NT2/D1 (cell line): Measurements from ENCODE around the gene GYS2.

Experiments
- SUZ12 ChIP-seq: IDR thresholded peaks from 2 replicates; pipeline ENCODE4 v1.6.1; 2011; ENCODE audit not compliant: insufficient read length, insufficient read depth; ENCODE audit errors: extremely low read depth
- YY1 ChIP-seq: IDR thresholded peaks from 2 replicates; pipeline ENCODE4 v1.6.1; 2011; ENCODE audit not compliant: insufficient read length, insufficient read depth
- ZNF274 ChIP-seq: IDR thresholded peaks from 2 replicates; pipeline ENCODE4 v1.6.1; 2011; ENCODE audit warnings: mild to moderate bottlenecking, low read depth, low read length

- TF ChIP-seq SUZ12 (no peak), YY1 (no peak), ZNF274 (no peak)
These were observed 29.6 kb upstream of the GYS2 start for GRCh38 chr12:21634245-21634644.
